Fibroblast of mammary gland (primary cell): ENCODE data around the gene BBLN.

Experiments
- DNase-seq: peaks from one replicate; pipeline ENCODE4 v3.0.0-alpha.2; 2010; ENCODE audit warnings: low read depth
- H3K4me3 ChIP-seq: 2 replicates; pipeline ENCODE4 v1.5.1; 2011; ENCODE audit warnings: low read depth, mild to moderate bottlenecking, low read length, moderate library complexity; ENCODE audit not compliant: control insufficient read depth
- TF ChIP-seq, protein P1 (sequence below): conservative IDR thresholded peaks from 2 replicates; pipeline ENCODE4 v1.5.1; 2011; ENCODE audit warnings: low read depth, low read length, inconsistent platforms; ENCODE audit not compliant: control insufficient read depth, insufficient read depth

The BBLN gene

DNA sequence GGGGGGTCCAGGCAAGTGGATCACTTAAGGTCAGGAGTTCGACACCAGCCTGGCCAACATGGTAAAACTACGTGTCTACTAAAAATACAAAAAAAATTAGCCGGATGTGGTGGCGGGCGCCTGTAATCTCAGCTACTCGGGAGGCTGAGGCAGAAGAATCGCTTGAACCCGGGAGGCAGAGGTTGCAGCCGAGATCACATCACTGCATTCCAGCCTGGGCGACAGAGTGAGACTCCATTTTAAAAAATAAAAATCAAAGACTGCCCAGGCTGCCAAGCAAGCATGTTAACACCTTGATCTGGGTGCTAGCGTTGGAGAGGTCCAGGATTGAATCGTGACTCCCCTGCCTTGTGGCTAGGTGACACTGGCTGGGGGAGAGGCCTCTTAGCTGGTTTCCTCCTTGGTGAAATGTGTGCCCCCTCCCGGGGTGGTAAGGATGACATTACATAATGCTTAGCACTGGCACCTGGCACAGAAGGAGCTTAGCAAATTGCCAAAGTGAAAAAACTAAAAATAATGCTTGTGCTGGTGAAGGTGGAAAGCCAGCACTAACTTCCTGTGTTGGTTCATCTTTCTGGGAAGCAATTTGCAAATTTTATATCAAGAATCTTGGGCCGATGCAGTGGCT, 33.5 kb downstream of the BBLN start:
- no peak overlapping the region for H3K4me3 ChIP-seq
- TF ChIP-seq, protein P1, sequence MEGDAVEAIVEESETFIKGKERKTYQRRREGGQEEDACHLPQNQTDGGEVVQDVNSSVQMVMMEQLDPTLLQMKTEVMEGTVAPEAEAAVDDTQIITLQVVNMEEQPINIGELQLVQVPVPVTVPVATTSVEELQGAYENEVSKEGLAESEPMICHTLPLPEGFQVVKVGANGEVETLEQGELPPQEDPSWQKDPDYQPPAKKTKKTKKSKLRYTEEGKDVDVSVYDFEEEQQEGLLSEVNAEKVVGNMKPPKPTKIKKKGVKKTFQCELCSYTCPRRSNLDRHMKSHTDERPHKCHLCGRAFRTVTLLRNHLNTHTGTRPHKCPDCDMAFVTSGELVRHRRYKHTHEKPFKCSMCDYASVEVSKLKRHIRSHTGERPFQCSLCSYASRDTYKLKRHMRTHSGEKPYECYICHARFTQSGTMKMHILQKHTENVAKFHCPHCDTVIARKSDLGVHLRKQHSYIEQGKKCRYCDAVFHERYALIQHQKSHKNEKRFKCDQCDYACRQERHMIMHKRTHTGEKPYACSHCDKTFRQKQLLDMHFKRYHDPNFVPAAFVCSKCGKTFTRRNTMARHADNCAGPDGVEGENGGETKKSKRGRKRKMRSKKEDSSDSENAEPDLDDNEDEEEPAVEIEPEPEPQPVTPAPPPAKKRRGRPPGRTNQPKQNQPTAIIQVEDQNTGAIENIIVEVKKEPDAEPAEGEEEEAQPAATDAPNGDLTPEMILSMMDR = no peak

DNA sequence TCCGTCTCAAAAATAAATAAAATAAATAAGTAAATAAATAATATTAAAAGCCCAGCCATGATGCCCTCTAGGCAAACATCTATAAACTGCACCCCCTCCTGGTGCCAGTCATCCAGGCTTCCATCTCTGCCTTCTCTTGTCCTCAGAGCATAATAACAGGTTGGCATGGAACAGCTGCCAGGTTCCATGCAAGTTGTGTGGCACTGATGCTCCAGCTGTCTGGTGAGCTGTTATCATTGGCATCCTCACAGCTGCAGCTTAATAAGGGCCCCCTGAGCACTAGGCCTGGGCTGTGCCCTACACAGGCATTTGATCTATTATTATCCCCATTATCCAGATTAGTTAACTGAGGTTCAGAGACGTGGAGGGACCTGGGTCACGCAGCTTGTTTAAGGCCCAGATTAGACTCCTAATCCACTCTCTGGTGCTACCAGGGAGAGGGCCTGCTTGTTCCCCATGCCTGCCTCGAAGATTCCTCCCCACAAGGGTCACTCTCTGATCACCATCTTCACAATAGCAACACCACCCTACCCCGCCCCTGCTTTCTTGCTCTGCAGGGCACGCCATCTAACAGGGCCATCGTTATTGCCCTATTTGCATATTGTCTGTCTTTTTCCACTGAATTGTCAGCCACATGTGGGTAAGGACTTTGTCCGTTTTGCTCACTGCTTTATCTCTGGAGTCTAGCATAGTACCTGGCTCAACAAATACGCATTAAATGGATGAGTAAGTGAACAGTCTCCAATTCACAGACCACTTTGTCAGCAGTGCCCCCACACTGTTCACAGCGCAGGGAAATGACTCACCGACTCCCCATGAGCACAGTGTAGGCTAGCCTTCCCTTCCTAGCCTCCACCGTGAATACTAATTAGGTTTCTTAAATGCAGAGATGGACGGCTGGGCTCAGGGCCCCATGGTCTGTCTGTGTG, 41.6 kb downstream of the BBLN start:
- no peak overlapping the region for H3K4me3 ChIP-seq
- DNase-seq = peak; percentile 77
- TF ChIP-seq, protein P1 = no peak

More for the DNA sequence above, 33.5 kb downstream of the BBLN start:
- no peak for DNase-seq

DNA sequence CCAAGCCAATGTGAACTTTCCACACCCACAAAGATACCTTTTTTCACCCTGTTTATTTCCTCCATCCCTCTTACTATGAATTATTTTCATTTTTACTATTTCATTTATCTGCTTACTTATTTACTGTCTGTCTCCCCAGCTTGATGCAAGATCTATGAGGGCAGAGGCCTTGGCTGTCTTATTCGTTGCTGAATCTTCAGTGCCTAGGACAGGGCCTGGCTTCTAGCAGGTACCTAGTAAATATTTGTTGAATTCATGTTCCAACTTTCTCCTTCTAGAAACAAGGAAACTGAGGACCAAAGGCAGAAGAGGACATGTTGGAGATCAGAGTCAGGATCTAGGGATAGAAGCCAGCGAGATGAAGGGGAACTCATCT, 42.6 kb downstream of the BBLN start:
- TF ChIP-seq, protein P1 = no peak
- no peak for DNase-seq
- no peak overlapping the region for H3K4me3 ChIP-seq

DNA sequence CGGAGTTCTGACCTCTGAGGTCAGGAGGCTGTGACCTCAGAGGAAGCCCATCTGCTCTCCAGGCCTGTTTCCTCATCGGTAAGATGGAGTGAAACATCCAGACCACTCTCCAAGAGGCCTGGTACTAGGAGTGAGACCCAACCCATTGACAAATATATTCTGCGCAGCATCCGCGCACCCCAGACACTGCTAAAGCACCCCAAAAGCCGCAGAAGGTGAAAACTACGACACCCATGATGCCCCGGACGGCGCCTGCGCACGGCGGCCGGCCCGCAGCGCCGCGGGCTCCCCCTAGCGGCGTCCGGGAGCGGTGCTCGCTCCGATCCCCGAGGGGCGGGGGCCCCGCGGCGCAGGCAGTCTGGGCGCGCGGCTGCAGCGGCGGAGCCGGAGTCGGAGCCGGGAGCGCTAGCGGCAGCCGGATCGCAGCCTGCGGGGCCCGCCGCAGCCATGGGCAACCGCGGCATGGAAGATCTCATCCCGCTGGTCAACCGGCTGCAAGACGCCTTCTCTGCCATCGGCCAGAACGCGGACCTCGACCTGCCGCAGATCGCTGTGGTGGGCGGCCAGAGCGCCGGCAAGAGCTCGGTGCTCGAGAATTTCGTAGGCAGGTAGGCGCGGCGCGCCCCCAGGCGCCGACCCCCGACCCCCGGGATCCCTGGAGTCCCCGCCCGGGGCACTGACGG, 43.1 kb downstream of the BBLN start, which contains the start of gene DNM1:
Gene DNM1, plus strand, starts transcription at position 356 of the 683 bp plus-strand sequence. Its CDS starts 92 bp downstream, at position 448.
- H3K4me3 ChIP-seq = peak within 1 kb of the TSS; percentile 59
- TF ChIP-seq, protein P1 = no peak
- DNase-seq = peak; percentile 40

DNA sequence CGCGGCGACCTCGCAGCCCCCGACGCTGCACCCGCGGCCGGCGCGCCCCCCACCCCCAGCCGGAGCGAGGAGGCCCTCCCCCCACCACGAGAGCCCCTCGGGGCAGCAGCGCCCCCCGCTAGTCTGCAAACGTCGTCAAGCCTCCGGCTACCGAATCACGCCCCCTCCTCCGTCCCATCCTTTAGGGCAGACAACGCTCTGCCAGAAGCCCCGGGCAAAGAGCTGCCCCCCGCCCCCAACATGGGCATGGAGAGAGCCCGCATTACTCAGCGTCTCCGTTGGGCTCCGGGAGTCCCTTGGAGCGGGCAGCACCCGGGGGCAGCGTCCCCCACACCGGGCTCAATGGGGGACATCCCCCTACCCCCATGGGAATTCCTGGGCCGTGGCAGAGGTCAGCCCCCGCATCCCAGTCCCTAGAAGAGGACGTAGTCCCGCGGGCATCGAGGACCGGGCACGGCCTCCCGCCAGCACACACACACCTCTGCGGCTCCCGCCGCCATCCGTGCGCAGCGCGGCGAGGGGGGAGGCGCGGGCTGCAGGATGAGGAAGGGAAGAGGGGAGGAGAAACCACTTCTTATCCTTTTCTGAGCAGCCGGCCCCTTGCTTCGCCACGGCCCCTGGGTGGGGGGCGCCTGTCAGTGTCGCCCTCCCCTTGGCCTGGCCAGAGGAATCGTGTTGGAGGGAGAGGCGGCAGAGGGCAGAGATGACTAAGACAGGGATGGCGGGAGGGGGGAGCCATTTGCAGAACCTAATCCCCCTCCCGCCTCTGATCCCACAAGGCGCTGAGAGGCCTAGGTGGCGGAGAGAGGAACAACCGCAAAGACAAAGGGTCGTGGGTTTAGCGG, 43.9 kb downstream of the BBLN start:
- peak overlapping the region; percentile 59 for H3K4me3 ChIP-seq
- TF ChIP-seq, protein P1 = no peak
- DNase-seq = no peak

DNA sequence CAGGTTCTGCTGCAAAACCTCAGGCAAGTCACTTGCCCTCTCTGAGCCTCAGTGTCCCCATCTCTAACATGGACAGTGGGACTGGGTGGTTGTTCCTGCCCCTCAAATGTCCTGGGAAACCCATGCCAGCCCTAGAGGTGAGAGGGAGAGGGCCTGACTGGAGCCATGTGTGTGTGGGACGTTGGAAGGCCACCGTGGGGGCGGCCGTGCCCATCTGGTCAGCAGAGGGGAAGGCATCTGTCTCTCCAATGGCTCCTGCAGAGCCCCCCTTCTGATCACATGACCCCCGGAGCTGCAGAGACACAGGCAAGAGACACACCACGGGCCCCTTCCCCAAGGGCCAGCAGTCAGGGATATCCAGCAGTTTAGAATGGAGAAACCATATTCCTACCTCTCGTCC, 44.8 kb downstream of the BBLN start:
- H3K4me3 ChIP-seq = no peak overlapping the region
- TF ChIP-seq, protein P1 = no peak
- no peak for DNase-seq
